ENCODE results near the gene CCT3.
A peak's percentile ranks its signal among the peaks of the same experiment; 100 is the strongest.
"Not testable (repeated sequence)": the region's sequence is repeated elsewhere in the genome, so short reads cannot be mapped to it uniquely, and the experiment has no call there.

CCT3 gene

DNA sequence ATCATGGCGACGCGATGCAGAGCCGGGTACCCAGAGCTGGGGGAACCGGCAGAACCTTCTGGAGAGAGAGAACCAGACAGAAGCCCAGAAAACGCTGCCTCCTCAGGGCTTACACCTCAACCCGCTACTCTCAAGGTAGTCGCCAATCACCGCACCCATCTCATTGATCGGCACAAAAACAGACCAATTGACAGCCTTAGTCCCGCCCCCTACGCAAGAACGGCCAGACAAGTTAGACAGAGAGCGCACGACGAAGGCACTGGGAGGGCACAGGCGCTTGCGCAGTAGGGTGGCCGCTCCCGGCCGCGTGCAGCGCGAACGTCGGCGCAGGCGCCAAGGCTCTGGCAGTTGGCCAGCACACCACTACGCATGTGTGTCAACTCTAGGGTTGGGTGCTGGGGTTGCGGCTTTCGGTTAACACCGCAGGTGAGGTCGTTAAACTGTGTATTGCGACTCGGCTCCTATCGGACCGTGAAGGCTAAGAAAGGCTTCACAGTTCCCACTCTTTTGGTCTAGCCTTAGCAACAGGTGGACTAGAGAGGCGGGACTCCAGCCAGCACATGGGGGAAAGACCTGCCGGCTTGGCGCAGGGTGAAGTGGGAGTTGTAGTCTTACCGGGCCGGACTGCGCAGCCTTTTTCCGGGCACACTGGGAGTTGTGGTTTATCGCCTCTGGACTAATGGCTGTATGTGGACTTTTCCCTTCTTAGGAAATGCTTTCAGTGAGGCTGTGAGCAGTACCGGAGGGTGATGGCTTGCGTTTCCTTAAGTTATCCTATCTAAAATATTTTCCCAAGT lies at the start of gene CCT3, which contains the start of gene TSACC:
CCT3 (minus strand) TSS at position 113 of the 797 bp plus-strand sequence; CDS start at position 5, 108 bp downstream.
TSACC (plus strand) TSS at position 347 of the 797 bp plus-strand sequence. CDS start 1,232 bp downstream, outside the sequence.
- DNase-seq, result peak; percentile 97 to 99 (median 98)

DNA sequence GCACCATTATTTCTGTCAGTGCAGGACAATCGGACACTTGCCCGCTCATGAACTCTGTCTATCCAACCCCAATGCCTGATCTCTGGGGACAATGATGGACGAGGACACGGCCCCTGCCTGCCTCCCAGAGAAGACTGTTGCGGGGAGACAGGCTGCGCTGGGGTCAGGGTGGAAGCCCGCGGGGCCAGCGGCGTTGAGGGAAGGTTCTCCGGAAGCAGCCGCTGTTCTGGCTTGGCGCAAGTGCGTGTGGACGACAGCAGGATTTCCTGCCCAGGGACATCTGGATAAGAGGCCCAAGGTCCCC lies 49.7 kb upstream of the CCT3 start:
- no peak for DNase-seq

DNA sequence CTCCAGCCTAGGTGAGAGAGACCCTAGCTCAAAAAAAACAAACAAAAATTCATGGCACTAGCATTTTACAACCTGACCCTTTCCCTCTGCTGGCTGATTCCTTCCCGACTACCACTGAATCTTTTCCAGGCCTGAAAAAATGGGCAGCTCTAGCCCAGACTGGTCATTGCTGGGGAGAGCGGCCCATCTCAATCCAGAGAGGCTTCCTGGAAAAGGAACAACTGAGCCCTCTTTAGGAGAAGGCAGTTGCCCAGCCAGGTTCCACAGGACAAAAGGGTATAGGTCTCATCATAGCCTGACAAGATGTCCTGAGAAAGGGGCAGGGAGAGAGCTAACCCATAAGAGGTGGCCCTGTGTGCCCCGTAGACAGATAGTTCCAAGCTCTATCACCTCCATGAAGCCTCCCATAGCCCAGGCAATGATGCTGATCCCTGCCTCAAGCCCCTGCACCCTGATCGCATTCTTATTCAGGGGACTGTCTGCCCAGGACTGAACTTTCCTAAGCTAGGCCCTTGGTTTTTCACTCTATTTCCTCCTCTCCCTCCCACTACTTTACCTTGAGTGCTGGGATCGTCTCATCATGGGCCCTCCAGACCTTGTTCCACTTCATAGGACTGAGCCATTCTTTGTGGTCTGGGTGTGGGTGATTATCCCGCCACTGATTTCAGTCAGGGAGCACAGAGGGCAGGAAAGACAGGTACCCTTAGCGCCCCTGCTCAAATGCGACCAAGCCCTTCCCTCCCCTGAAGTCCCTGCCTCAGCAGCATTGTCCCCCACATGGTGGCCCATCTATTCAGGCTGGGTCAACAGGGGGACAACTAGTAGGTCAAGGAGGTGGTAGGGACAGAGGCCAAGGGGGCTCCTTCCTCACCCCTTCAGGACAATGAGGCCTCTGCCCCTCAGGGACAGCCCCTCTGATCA lies 49.1 kb upstream of the CCT3 start:
- DNase-seq, result no peak

DNA sequence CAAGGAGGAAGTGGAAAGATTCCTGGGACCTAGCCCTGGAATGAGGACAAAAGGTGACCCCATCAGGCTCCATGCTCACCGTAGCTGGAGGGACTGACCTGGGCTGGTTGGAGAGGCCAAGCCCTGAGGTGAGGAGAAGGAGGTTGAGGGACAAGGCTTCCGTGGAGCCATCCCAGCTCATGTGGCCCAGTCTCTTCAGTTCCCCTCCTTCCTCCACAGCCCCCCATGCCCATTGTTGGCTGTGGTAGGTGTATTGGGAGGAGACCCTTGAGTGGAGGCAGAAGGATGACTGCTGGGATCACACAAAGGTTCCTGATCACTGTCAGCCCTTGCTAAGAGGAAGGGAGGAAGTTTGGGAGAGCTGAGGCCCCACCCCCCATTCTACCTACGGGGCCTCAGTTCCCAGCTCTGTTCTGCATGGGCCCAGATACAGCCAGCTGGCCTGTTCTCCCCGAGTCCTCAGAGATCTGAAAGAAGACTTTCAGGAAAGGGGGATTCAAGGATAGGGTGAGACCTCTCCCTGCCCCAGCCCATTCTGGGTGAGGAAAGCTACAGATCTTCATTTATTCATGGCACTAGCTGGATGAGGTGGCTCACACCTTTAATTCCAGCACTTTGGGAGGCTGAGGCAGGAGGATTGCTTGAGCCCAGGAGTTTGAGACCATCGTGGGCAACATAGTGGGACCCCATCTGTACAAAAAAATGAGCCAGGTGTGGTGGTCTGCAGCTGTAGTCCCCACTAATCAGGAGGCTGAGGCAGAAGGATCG lies 48.2 kb upstream of the CCT3 start:
- no peak for DNase-seq

DNA sequence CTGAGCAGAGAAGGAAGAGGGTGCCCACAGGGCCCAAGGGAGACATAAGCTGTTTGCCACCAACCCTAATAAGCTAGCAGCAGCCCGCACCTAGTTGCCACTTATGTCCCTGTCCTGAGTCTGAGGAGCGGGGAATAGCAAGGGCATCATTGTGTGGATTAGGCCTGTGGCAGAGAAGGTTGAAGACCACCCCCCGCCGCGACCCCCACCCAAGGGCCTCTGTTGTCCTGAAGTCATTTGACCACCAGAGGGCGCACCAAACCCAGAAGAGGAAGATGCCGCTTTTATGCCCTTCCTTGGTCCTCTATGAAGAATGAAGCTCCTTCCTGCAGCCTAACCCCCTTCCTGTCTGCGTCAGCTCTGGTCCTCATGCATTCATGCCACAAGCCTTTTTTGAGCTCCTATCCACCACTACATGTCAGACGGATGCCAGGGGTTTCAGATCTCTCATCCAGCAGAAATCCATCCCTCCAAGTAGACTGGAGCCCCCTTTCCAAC lies 47.5 kb upstream of the CCT3 start:
- peak; percentile 44 to 62 (median 59) for DNase-seq

DNA sequence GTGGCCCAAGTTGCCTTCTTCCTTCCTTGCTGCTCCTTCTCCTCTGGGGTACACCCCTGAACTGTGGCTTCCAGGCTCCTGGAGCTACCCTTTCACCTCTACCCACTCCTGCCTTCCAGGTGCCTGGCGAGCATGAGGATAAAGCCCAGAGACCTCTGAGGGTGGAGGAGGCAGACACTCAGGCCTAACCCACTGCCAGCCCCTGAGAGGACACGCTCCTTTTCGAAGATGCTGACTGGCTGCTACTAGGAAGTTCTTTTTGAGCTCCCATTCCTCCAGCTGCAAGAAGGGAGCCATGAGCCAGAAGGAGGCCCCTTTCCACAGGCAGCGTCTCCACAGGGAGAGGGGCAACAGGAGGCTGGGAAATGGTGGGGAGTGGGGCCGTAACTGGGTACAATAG lies 46.6 kb upstream of the CCT3 start:
- DNase-seq, result no peak

DNA sequence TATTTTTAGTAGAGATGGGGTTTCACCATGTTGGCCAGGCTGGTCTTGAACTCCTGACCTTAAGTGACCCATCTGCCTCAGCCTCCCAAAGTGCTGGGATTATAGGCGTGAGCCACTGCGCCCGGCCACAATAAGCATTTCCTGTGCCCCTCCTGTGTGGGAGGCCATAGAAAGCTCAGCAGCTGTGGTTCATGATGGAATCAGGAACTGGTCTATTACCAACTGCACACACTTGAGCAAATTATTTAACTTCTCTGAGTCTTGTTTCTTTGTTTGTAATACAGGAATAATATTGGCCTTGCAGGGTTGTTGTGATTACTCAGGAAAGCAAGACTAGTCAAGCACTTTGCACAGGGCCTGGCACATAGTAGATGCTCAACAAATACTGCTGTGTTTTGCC lies 45.9 kb upstream of the CCT3 start:
- no peak for DNase-seq

DNA sequence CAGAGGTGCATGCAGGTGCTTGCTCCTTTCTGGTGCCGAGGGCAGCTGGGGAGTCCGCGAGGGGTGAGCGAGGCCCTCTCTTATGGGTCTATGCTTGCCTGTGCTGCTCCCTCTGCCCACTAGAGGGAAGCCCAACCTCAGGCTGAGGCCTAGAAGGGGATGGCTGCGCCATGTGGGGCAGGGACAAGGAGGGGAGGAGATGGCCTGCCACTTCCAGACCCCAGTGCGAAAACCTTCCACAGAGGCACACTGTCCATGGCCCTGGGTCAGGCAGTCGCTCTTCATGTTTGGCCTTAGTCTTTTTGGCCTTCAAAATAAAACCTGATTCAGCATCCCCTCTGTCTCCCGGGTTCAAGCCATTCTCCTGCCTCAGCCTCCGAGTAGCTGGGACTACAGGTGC lies 44.9 kb upstream of the CCT3 start:
- DNase-seq, result peak in 3 of 4 experiments; percentile 15 to 40 (median 31)

DNA sequence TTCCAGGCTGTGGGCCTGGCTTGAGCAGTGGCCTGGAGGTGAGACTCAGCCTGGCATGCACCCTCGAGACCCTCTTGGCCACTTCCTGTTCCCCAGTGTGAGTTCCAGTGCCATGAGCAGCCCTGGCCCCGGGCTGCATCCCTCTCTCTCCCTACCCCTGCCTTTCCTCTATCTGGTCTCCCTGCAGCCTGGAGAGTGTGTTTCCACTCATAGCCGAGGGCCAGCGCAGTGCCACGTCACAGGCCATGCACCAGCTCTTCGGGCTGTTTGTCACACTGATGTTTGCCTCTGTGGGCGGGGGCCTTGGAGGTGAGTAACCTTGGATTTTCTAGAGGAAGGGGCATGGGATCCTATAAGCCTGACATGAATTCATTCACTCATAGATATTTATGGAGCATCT lies 44.5 kb upstream of the CCT3 start:
- DNase-seq, result no peak

DNA sequence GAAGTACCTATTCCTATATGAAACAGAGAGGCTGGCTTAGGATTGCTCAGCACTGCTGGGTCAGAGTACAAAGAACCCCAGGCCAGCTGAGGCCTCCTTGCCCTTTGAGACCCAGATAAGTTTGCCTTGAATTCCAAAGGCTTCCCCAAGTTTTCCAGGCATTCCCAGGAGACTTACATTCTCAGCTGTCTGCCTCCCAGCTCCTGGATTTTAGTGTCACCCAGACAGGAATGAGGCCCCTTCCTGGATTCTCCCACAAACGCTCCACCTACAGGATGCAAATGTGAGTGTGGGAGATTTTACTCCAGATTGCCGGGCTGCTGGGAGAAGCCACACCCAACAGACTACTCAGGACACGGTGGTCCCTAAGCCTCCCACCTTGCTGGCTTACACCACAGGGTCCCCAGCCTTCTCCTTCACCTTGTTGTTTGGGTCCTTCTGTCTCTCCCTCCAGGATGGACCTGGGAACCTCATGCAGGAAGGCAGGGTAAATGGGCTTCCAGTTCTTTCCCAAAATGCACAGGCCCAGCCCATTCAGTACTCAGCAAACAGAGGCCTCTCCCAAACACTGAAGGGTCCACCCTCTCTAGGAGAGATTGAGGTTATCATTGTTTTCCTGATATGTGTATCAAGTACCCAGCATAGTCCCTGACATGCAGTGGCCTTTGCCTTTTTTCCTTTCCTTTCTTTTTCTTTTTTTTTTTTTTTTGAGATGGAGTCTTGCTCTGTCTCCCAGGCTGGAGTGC lies 41.5 kb upstream of the CCT3 start:
- no peak for DNase-seq

DNA sequence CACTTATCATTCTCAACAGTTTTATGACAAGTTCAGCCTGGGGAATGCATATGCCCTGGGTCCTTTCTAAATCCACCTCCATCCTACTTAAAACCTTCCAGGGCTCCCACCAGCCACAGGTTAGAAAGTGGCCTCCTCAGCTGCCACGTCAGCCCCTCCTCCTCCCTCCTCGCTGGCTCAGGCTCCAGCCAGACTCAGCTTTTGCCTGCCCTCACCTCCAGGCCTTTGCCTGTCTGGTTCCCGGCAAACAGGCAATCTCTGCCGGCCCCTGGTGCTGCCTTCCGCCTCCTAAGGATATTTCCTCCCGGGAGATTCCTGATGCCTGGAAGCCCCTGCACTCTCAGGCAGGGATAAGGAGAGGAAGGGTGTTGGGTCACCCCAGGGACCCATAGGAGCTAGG lies 40.5 kb upstream of the CCT3 start:
- no peak for DNase-seq

DNA sequence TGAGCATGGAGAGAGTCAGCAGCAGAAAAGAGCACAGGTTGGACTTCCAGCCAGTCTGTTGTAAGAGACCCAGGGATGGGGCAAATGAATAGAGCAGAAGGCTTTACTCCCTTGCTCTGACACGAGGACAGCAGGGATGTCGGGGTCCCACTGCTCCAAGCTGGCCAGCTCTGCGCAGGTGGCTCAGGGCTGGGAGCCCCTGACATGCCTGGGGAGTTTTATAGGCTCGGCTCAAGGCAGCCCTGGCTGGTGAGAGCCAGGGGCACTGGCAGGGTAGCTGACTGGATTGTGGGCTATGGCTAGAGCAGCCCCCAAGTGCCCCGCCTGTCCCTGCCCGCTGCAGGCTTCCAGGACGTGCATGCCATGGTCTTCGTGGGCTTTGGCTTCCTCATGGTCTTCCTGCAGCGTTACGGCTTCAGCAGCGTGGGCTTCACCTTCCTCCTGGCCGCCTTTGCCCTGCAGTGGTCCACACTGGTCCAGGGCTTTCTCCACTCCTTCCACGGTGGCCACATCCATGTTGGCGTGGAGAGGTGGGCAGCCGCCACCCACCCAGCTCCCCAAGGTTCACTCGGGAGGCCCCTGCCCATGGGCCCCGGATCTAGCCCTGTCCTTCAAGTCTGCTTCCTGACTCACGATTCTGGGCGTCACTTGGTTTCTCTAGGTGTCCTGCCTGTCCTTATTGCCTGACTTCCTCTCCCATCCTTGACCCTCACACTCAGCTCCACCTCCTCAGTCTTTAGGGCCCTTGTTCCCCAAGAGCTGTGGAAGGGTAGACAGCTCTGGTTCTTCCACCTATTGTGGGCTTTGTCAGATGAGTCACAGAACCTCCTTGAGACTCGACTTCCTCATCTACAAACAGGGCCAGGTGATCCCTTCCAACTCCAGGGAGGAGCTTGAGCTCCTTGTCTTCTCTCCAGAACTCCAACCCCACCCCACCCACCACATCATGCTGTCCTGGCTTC lies 39.1 kb upstream of the CCT3 start:
- no peak for DNase-seq

DNA sequence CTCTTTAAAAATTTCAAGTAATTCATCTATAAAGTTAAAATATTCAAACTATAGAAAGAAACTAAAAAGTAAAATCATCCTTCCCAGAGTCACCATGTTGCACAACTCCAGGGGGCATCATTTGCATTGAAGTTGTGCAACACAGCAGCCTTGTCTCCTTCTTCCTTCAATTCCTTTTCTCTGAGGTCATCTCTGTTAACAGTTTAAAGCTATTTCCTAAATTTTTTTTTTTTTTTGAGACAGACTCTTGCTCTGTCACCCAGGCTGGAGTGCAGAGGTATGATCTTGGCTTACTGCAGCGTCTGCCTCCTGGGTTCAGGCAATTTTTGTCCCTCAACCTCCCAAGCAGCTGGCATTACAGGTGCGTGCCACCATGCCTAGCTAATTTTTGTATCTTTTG lies 38.1 kb upstream of the CCT3 start:
- no peak for DNase-seq

DNA sequence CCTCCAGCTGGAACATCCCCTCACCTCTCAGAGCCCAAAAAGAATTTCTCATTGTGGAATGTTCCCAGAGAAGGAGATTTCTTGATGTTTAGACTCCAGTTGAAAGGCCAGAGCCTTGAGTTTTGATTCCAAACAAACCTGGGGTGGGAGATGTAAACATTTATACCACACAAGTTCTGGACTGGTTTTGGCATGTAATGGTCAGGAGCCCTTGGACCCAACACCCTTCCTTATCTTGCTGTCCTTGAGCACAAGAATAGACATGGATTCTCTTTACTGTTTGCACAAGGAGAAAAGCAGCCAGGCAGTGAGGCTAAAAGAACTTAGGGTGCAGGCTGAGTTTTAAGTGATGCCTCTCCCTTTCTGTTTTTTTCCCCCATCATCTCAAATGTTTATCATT lies 35.5 kb upstream of the CCT3 start:
- DNase-seq, result no peak

DNA sequence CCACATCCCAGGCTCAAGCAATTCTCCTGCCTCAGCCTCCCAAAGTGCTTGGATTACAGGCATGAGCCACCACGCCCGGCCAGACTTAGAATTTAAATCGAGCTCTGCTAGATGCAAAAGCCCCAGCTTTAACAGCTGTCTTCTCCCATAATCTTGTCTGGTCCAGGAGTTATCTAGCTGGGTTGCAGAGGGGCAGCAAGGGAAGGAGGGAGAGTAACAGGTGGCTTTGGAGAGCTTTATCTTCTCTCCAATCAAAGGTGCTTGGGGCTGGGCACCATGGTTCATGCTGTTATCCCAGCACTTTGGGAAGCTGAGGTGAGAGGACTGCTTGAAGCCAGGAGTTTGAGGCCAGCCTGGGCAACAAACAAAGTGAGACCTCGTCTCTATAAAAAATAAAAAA lies 34.8 kb upstream of the CCT3 start:
- no peak for DNase-seq

DNA sequence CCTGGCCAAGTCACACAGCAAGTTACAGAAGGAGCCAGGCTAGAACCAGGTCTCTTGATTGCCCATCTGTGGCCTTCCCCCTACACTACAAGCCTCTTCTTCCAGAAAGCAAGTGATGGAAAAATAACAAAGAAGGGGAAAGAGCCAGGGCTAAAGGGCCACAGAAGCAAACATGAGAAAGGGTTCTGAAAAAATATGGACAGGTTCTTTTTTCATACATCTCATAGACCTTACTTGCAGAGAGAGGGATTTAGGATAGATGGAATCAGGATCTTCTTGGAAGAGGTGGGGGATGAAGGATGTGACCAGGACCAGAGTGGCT lies 34.1 kb upstream of the CCT3 start:
- DNase-seq, result no peak

DNA sequence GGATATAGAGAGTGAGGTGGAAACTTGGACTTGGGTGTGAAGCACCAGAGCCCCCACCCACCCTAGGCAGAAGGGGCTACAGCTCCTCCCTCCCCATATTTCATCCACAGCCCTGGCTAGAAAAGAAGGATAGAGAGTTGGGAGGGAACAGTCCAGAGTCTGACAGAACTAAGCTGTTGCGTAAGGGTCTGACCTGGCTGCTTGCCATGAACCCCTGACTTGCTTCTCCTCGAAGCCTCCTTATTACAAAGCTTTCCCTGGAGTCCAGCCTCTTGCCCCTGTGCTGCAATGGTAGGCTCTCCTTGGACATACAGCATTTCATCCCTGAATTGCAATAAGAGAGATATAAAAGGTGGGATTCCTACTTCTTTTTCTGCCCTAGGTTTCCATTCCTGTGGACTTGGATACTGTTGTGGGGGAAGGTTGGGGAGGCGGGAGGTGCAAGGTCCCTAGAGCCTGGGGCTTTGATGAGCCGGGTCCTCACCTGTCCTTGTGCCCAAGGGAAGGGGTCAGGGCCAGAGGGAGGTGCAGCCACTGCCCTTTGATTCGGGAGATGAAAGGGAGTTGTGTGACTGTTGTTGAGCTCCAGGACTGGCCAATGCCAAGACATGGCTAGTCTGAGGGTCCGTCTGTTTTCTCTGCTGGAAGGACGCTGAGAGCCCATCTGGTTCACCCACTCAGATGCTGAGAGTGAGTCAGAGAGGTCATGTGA lies 33.6 kb upstream of the CCT3 start:
- no peak for DNase-seq

DNA sequence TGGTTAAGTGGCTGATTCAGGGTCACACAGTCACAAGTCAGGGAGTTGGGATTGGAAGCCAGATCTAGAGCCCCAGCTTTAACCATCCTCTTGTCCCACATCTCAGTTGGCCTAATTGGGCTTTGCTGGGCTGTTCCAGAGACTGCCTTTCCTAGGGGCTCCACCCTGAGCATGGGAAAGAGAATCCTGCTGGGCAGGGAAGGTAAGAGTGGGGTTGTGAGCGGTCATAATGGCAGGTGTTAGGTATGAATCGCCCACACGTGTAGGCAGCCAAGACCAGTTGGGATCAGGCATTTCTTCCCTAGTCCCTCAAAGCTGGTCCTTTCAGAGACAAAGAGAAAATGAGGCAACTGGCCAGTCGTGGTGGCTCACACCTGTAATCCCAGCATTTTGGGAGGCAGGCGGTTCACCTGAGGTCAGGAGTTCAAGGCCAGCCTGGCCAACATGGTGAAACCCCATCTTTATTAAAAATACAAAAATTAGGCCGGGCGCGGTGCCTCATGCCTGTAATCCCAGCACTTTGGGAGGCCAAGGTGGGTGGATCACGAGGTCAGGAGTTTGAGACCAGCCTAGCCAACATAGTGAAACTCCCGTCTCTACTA lies 31.7 kb upstream of the CCT3 start:
- DNase-seq, result not testable (repeated sequence)

DNA sequence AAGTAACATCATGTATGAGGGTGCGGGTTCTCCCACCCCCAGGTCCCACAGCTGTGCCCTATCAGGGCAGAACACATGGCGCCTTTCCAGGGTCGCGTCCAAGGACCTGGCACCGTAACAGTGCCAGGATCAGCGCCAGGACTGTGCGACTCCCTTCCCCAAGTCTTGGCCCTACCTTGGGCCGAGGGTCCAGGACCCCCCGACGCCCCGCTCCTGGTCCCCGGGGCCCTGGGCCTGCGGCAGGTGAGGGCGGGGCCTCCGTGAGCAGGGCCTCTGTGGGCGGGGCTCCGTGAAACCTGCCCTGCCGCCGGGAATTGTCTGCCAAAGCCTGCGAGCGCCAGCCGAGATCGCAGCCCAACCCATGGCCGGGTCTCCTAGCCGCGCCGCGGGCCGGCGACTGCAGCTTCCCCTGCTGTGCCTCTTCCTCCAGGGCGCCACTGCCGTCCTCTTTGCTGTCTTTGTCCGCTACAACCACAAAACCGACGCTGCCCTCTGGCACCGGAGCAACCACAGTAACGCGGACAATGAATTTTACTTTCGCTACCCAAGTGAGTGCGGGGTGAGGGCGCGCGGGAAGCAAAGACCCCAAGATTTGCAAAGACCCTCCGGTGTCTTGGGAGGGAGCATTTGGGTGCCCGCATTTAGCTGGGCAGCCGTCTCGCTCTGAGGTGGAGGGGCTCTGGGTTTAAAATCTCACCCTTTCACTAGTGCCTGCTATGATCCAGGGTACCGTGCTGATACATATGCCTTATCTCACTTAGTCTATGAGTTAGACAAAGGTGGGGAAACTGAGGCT lies 31.0 kb upstream of the CCT3 start, which contains the start of gene RHBG:
RHBG (plus strand) TSS at position 323 of the 796 bp plus-strand sequence; CDS start at position 362, 39 bp downstream.
- DNase-seq, result peak in 1 of 4 experiments; percentile 14
